Measurements from ENCODE around the gene VWA7. TPM values are rescaled to one million over a fixed set of nuclear protein-coding genes. Genes with fewer than 3 reads are reported as not detected.

The VWA7 gene
- total RNA-seq, 2 donors from 2014 or later: 6.1 to 10.1 TPM

DNA sequence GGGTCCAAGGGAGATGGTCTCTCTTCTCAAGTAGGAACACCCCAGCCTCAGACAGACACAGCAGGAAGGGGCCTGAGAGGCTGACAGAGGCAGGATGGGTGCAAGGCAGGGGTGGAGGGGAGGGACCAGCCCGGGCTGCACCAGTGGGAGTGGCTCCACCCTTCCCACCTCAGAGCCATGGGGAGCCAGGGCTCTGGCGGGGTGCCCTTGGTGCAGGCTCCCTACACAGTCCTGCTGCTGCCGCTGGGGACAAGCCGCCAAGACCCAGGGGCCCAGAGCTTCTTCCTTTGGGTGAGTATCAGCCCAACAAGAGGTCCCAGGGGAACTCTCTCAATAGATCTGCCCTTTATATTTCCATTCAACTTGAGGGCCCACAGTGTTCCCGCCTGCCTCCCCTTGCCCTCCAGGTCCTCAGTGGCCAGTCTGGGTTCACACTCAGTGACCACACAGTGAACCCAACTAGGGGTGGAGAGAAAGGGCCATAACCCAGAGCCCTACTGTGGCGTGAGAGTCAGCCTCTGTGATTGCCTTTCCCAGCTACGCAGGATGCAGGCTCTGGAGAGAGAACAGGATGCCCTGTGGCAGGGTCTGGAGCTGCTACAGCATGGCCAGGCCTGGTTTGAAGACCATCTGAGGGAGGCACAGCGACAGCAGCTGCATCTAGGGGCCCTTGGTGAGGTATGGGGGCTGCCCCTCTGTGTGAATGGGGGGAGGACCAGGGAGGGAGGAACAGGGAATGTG lies 14.1 kb downstream of the VWA7 start:
- no peaks in the 10 kb centered on the region for H3K4me1 ChIP-seq
- TF ChIP-seq, protein P1, sequence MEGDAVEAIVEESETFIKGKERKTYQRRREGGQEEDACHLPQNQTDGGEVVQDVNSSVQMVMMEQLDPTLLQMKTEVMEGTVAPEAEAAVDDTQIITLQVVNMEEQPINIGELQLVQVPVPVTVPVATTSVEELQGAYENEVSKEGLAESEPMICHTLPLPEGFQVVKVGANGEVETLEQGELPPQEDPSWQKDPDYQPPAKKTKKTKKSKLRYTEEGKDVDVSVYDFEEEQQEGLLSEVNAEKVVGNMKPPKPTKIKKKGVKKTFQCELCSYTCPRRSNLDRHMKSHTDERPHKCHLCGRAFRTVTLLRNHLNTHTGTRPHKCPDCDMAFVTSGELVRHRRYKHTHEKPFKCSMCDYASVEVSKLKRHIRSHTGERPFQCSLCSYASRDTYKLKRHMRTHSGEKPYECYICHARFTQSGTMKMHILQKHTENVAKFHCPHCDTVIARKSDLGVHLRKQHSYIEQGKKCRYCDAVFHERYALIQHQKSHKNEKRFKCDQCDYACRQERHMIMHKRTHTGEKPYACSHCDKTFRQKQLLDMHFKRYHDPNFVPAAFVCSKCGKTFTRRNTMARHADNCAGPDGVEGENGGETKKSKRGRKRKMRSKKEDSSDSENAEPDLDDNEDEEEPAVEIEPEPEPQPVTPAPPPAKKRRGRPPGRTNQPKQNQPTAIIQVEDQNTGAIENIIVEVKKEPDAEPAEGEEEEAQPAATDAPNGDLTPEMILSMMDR (IDR thresholded peaks at IDR 0.05): no peak
- intact Hi-C loops (cut with DNase I): loop anchor here (10.0 kb wide), 1 partner anchor 192 kb away; the partner anchor contains the start of genes NELFE and SKIC2
- DNase-seq: no peak
- H3K36me3 ChIP-seq: no peaks in the 10 kb centered on the region
- no peaks in the 10 kb centered on the region for H3K9me3 ChIP-seq
- no peaks in the 10 kb centered on the region for H3K27me3 ChIP-seq
- no peak overlapping the region for H3K27ac ChIP-seq
- H3K4me3 ChIP-seq: no peak overlapping the region
- no peak overlapping the region for H3K9ac ChIP-seq (ENCODE audit: low read depth in 2 of 2, low read length in 2 of 2)

GRCh38 chr6:31762356-31762755 lies 14.8 kb downstream of the VWA7 start, which contains the start of gene SAPCD1:
TSS of gene SAPCD1 (plus strand) at chr6:31762656. CDS start at chr6:31763055, 399 bp downstream.
- H3K9me3 ChIP-seq: no peaks in the 10 kb centered on the region
- no peak for DNase-seq
- H3K4me1 ChIP-seq: no peaks in the 10 kb centered on the region
- H3K27ac ChIP-seq: no peak within 1 kb of the TSS
- no peak within 1 kb of the TSS for H3K9ac ChIP-seq (ENCODE audit: low read depth in 2 of 2, low read length in 2 of 2)
- H3K27me3 ChIP-seq: no peaks in the 10 kb centered on the region
- intact Hi-C loops (cut with DNase I): loop anchor here (10.0 kb wide), 1 partner anchor 192 kb away; the partner anchor contains the start of genes NELFE and SKIC2
- TF ChIP-seq, protein P1 (IDR thresholded peaks at IDR 0.05): no peak
- no peak within 1 kb of the TSS for H3K4me3 ChIP-seq
- no peaks in the 10 kb centered on the region for H3K36me3 ChIP-seq

DNA sequence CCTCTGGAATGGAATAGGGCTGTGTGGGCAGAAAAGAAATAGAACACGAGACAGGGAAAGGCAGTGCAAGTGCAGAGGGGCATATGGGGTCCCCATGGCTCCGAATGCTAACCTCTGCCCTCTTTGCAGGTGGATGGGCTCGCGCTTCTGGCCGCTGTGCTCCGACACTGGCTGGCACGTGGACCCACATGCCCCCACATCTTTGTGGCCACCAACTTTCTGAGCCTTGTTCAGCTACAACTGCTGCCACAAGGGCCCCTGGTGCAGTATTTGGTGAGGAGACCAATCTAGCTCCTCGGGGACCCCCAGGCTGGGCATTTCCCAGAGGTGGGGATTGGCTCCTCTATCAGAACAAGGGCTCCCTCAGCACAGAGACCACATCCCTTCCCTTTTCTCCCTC lies 15.8 kb downstream of the VWA7 start:
- no peak for DNase-seq

GRCh38 chr6:31760790-31761189 lies 16.3 kb downstream of the VWA7 start:
- no peak overlapping the region for H3K27ac ChIP-seq
- DNase-seq: no peak
- no peak overlapping the region for H3K4me3 ChIP-seq
- H3K27me3 ChIP-seq: no peaks in the 10 kb centered on the region
- no peak overlapping the region for H3K9ac ChIP-seq (ENCODE audit: low read depth in 2 of 2, low read length in 2 of 2)
- H3K36me3 ChIP-seq: no peaks in the 10 kb centered on the region
- no peaks in the 10 kb centered on the region for H3K9me3 ChIP-seq
- TF ChIP-seq, protein P1 (IDR thresholded peaks at IDR 0.05): no peak
- intact Hi-C loops (cut with DNase I): loop anchor here (10.0 kb wide), 1 partner anchor 194 kb away; the partner anchor contains the start of genes NELFE and SKIC2
- H3K4me1 ChIP-seq: no peaks in the 10 kb centered on the region

More for the DNA sequence above, 15.8 kb downstream of the VWA7 start:
- Histone ChIP-seq H3K36me3 (no peaks in the 10 kb centered on the region), H3K9me3 (no peaks in the 10 kb centered on the region), H3K27me3 (no peaks in the 10 kb centered on the region), H3K4me3 (no peak overlapping the region), H3K27ac (no peak overlapping the region), H3K9ac (ENCODE audit: low read depth in 2 of 2, low read length in 2 of 2) (no peak overlapping the region), H3K4me1 (no peaks in the 10 kb centered on the region)
- TF ChIP-seq, protein P1 (IDR thresholded peaks at IDR 0.05): no peak
- intact Hi-C loops (cut with DNase I): loop anchor here (10.0 kb wide), 1 partner anchor 193 kb away; the partner anchor contains the start of genes NELFE and SKIC2

DNA sequence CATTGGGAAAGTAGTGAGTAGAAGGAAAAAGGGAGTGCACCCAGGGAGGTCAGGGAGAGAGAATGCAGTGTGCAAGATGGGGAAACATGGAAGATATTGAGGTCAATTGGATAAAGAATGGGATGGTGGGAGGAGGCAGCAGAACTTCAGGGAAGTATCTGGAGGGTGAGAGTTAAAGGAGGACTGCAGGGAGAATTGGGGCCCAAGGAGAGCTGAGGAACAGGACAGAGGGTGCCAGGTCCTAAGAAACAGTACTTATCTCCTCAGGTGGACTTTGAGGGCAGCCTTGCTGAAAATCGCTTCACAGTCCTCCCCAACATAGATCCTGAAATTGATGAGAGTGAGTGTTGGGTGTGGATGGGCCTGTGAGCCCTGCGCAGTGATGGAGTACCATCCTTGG lies 18.8 kb downstream of the VWA7 start:
- TF ChIP-seq, protein P1 (IDR thresholded peaks at IDR 0.05): no peak
- Histone ChIP-seq H3K9ac (ENCODE audit: low read depth in 2 of 2, low read length in 2 of 2) (no peak overlapping the region), H3K27me3 (no peaks in the 10 kb centered on the region), H3K4me1 (no peaks in the 10 kb centered on the region), H3K27ac (no peak overlapping the region), H3K36me3 (no peaks in the 10 kb centered on the region), H3K4me3 (no peak overlapping the region), H3K9me3 (no peaks in the 10 kb centered on the region)
- intact Hi-C loops (cut with DNase I): no loop called here
- DNase-seq: no peak

Data from colonic mucosa (tissue), 4 donors.